Testis (tissue), 3 donors: Measurements from ENCODE around the gene PYGB. TPM values are rescaled to one million over a fixed set of nuclear protein-coding genes. Genes with fewer than 3 reads are reported as not detected.

Experiments used
- DNase-seq: peaks from one replicate; pipeline ENCODE4 v3.0.0-alpha.2; 2019
- H3K27ac ChIP-seq, 2 donors: fragments of 200-600 bp; sonication (generic); one replicate each; pipeline ENCODE4 v1.5.1; 2019
- H3K27me3 ChIP-seq: fragments of 200-600 bp; sonication (generic); one replicate; pipeline ENCODE4 v1.5.1; 2019
- H3K36me3 ChIP-seq: fragments of 200-600 bp; sonication (generic); one replicate; pipeline ENCODE4 v1.5.1; 2017; ENCODE audit warnings: low read depth; ENCODE audit errors: missing control alignments
- H3K4me1 ChIP-seq: fragments of 200-600 bp; sonication (generic); one replicate; pipeline ENCODE4 v1.5.1; 2019
- H3K4me3 ChIP-seq, 2 donors: fragments of 200-600 bp; sonication (generic); one replicate each; pipeline ENCODE4 v1.5.1; 2017 to 2019
- H3K9me3 ChIP-seq: fragments of 200-600 bp; sonication (generic); one replicate; pipeline ENCODE4 v1.5.1; 2017
- CTCF ChIP-seq, 3 experiments: fragments of 450-650 bp in 2 of 3; fragments of 200-600 bp in 1 of 3; sonication (generic) in 1 of 3; IDR thresholded peaks; one replicate each; pipeline ENCODE4 v1.5.1; 2016 to 2019; ENCODE audit warnings: antibody characterized with exemption in 3 of 3, mild to moderate bottlenecking in 2 of 3, moderate library complexity in 1 of 3
- POLR2A ChIP-seq: fragments of 450-650 bp; IDR thresholded peaks from one replicate; pipeline ENCODE4 v1.6.1; 2017; ENCODE audit warnings: antibody characterized with exemption, mild to moderate bottlenecking, moderate library complexity
- WGBS, 2 donors: methylation state at CpG; one replicate each; pipeline ENCODE4 v1.1.5; 2018; 5-methylcytosine and 5-hydroxymethylcytosine counted together
- intact Hi-C: fragments of 100-400 bp; cut with DNase I; formaldehyde crosslinking; loops from one replicate; pipeline ENCODE4 v1.15.1; 2023; ENCODE audit warnings: low total_unique reads
- polyA plus RNA-seq: library from polyadenylated mRNA; stranded (reverse); fragments of 350-450 nt; fragmentation: Illumina TruSeq; extraction: RNeasy Lipid Tissue Mini Kit (QIAGEN cat#74804); gene quantifications from one replicate; pipeline ENCODE4 v1.2.3, GENCODE V29; 2014; ENCODE audit warnings: low read depth, low replicate concordance; ENCODE audit not compliant: insufficient read depth
- total RNA-seq, 2 donors: library from RNA; depleted of rRNA; stranded (reverse); fragments of >200 nt; gene quantifications; one replicate each; pipeline ENCODE4 v1.2.3, GENCODE V29; 2016

Gene PYGB
- total and polyA plus RNA-seq, 3 donors from 2014 or later: 50.8 to 91.5 (median 91.5) TPM

DNA sequence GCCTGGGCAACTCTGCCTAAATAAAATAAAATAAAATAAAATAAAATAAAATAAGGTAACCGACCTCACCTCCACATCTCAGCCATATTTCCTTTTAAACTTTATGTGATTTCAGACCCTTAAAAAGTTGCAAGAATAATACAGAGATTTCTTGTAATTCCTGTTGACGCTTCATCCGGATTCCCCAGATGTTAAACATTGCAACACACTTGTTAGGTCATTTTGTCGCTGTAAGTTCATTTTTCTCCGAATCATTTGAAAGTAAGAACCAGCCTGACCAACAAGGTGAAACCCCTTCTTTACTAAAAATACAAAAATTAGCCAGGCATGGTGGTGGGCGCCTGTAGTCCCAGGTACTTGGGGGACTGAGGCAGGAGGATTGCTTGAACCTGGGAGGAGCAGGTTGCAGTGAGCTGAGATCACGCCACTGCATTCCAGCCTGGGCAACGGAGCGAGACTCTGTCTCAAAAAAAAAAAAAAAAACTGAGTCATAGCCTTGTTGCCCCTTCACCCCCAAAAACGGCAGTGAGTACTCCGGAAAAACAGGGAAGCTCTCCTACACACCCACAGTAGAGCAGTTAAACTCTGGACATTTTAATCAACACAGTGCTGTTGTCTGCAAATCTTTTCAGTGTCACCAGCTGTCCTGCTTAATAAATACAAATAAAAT lies 5.9 kb downstream of the PYGB start:
- 83 to 86% methylated on average over 11 of the region's 11 CpGs for WGBS, 2 donors
- Histone ChIP-seq H3K27ac (no peak overlapping the region), H3K4me1 (peaks cover 57% of the 10 kb centered on the region), H3K27me3 (no peaks in the 10 kb centered on the region), H3K4me3 (no peak overlapping the region), H3K36me3 (no peaks in the 10 kb centered on the region), H3K9me3 (no peaks in the 10 kb centered on the region)
- TF ChIP-seq CTCF (IDR thresholded peaks at IDR 0.05): no peak
- no peak for TF ChIP-seq POLR2A
- no peak for DNase-seq
- intact Hi-C loops: no loop called here

- Histone ChIP-seq H3K4me1 (peaks cover 52% of the 10 kb centered on the region), H3K9me3 (no peaks in the 10 kb centered on the region), H3K27ac (no peak overlapping the region), H3K4me3 (no peak overlapping the region), H3K36me3 (no peaks in the 10 kb centered on the region), H3K27me3 (no peaks in the 10 kb centered on the region)
- no peak for DNase-seq
- 66 to 72% methylated on average over 5 of the region's 5 CpGs for WGBS, 2 donors
- TF ChIP-seq POLR2A: no peak
- TF ChIP-seq CTCF (IDR thresholded peaks at IDR 0.05): no peak
- intact Hi-C loops: no loop called here
These were observed 6.7 kb downstream of the PYGB start for GRCh38 chr20:25254571-25254970.

GRCh38 chr20:25254986-25255680 lies 7.2 kb downstream of the PYGB start:
- no peak for TF ChIP-seq CTCF (IDR thresholded peaks at IDR 0.05)
- TF ChIP-seq POLR2A: no peak
- Histone ChIP-seq H3K4me3 (no peak overlapping the region), H3K9me3 (no peaks in the 10 kb centered on the region), H3K36me3 (no peaks in the 10 kb centered on the region), H3K4me1 (peaks cover 46% of the 10 kb centered on the region), H3K27ac (no peak overlapping the region), H3K27me3 (no peaks in the 10 kb centered on the region)
- peak; percentile 84 for DNase-seq
- intact Hi-C loops: no loop called here
- WGBS, 2 donors: 70 to 73% methylated on average over 11 to 12 of the region's 12 CpGs

DNA sequence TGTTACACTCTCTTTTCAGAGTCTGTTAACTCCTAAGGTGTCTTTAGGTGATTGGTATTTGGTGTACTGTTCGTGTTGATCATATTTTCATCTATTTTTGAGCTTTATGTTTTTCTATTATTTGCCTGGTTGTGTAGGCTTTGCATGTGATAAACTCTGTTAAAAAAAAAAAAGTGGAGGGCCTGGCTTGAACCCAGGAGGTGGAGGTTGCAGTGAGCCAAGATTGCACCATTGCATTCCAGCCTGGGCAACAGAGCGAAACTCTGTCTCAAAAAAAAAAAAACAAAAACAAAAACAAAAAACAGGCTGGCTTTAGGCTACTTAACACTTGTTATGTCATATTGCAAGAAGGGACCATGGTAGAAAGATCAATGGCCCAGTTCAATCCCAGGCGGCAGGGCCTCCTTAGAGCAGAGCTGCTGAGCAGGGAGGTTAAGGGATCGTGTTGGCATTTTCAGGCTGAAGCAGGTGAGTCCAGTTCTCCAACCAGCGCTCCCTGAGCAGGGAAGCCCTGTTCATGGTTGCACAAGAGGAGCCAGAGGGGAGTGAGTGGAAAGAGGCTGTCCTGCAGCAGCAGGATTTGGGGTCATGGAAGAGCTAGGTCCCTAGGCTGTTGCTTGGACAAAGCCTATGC lies 8.5 kb downstream of the PYGB start:
- no peaks in the 10 kb centered on the region for H3K36me3 ChIP-seq
- intact Hi-C loops: no loop called here
- no peak overlapping the region for H3K4me3 ChIP-seq
- WGBS, 2 donors: 82 to 83% methylated on average over 5 of the region's 5 CpGs
- no peak overlapping the region for H3K27ac ChIP-seq
- H3K27me3 ChIP-seq: no peaks in the 10 kb centered on the region
- H3K4me1 ChIP-seq: peaks cover 35% of the 10 kb centered on the region
- no peaks in the 10 kb centered on the region for H3K9me3 ChIP-seq
- no peak for TF ChIP-seq POLR2A
- peak; percentile 14 for DNase-seq

- DNase-seq: no peak
- no peaks in the 10 kb centered on the region for H3K36me3 ChIP-seq
- no peaks in the 10 kb centered on the region for H3K9me3 ChIP-seq
- TF ChIP-seq POLR2A (no peak), CTCF (IDR thresholded peaks at IDR 0.05) (no peak)
- H3K27me3 ChIP-seq: no peaks in the 10 kb centered on the region
- H3K27ac ChIP-seq: no peak overlapping the region
- H3K4me1 ChIP-seq: peaks cover 27% of the 10 kb centered on the region
- H3K4me3 ChIP-seq: no peak overlapping the region
- WGBS, 2 donors: 69 to 82% methylated on average over 5 of the region's 5 CpGs
- intact Hi-C loops: no loop called here
These were observed 9.2 kb downstream of the PYGB start for GRCh38 chr20:25257130-25257529.
